ENCODE measurements around the gene CHST11. TPM values are rescaled to one million over a fixed set of nuclear protein-coding genes. Genes with fewer than 3 reads are reported as not detected.

Gene CHST11
- total and polyA plus RNA-seq, 10 of the 15 experiments (the other 5 are each of a cell fraction or from before 2014, with no cell fraction given) = 1.9 to 38.1 (median 17.2) TPM

GRCh38 chr12:104799458-104799857, 342.7 kb downstream of the CHST11 start:
- H3K4me1 ChIP-seq (ENCODE audit: control insufficient read depth, insufficient read depth, low read length) = no peaks in the 10 kb centered on the region
- no peaks in the 10 kb centered on the region for H3K79me2 ChIP-seq (ENCODE audit: control insufficient read depth, insufficient read depth, low read length)
- CTCF ChIA-PET = interaction anchor here (1.0 to 1.3 kb wide), 3 partner anchors 8 to 29 kb away, joined by 3 to 9 read pairs (median 5); no protein-coding TSS in a partner anchor
- POLR2A ChIA-PET = no interaction called here
- no peaks in the 10 kb centered on the region for H3K27me3 ChIP-seq (replicated peaks in 1 of 2; ENCODE audit: control insufficient read depth in 2 of 2, insufficient read depth in 2 of 2, low read length in 1 of 2)
- no peak overlapping the region for H3K4me2 ChIP-seq (ENCODE audit: control insufficient read depth, insufficient read depth)
- DNase-seq (ENCODE audit: low read depth, low spot score) = no peak
- H3K36me3 ChIP-seq (ENCODE audit: control insufficient read depth in 2 of 2, insufficient read depth in 2 of 2, low read length in 1 of 2) = no peaks in the 10 kb centered on the region
- H2AFZ ChIP-seq (ENCODE audit: control insufficient read depth, low read depth, low read length) = no peak overlapping the region
- H4K20me1 ChIP-seq (ENCODE audit: control insufficient read depth, insufficient read depth) = no peaks in the 10 kb centered on the region
- SMC1A ChIA-PET (ENCODE audit: uncharacterized antibody, unreplicated experiment) = interaction anchor here (0.8 to 1.2 kb wide), 3 partner anchors 9 to 27 kb away, joined by 3 to 4 read pairs (median 3); no protein-coding TSS in a partner anchor
- H3K27ac ChIP-seq (ENCODE audit: control insufficient read depth, insufficient read depth) = no peak overlapping the region
- RAD21 ChIA-PET (ENCODE audit: unreplicated experiment) = no interaction called here
- no TSS peak for BruUV-seq (replicated peaks)
- in situ Hi-C loops (cut with MboI) (no loop called here), intact Hi-C loops (cut with micrococcal nuclease; ENCODE audit: unreplicated experiment) (no loop called here)
- 100% methylated on average over 1 of the region's 1 CpG for WGBS (ENCODE audit: insufficient coverage, insufficient replicate concordance, low lambda C conversion rate, missing lambda C conversion rate)
- H3K9ac ChIP-seq (ENCODE audit: control insufficient read depth, insufficient read depth, low read length) = no peak overlapping the region
- H3K9me3 ChIP-seq (replicated peaks; ENCODE audit: control insufficient read depth, insufficient read depth, low read length) = no peaks in the 10 kb centered on the region
- no peak overlapping the region for H3K4me3 ChIP-seq
- no peak for FAIRE-seq
- ATAC-seq = no peak
- TF ChIP-seq ZBTB40 (IDR thresholded peaks at IDR 0.05; ENCODE audit: borderline replicate concordance) (no peak), SIX5 (IDR thresholded peaks at IDR 0.05; ENCODE audit: low read depth, low read length, severe bottlenecking) (no peak), ZNF592 (IDR thresholded peaks at IDR 0.05) (no peak), CEBPB (IDR thresholded peaks at IDR 0.05; ENCODE audit: borderline replicate concordance in 1 of 2, low read depth in 2 of 2, low read length in 2 of 2) (no peak), HSF1 (IDR thresholded peaks at IDR 0.05; ENCODE audit: low read depth, low read length) (no peak), MEF2B (IDR thresholded peaks at IDR 0.05; ENCODE audit: partially characterized antibody, poor library complexity, severe bottlenecking) (no peak), ZNF207 (IDR thresholded peaks at IDR 0.05; ENCODE audit: borderline replicate concordance) (no peak), MYB (IDR thresholded peaks at IDR 0.05; ENCODE audit: borderline replicate concordance, low read depth, low read length) (no peak), FOXK2 (IDR thresholded peaks at IDR 0.05) (no peak), CREM (IDR thresholded peaks at IDR 0.05; ENCODE audit: low read depth) (no peak)
